Progenitor cell of endocrine pancreas (in vitro differentiated cells): ENCODE data around the gene HOXA4. TPM values are rescaled to one million over a fixed set of nuclear protein-coding genes. Genes with fewer than 3 reads are reported as not detected.

Experiments
- DNase-seq: peaks from one replicate; pipeline ENCODE4 v3.0.0; 2021; ENCODE audit warnings: low spot score; ENCODE audit not compliant: unreplicated experiment
- H3K27ac Mint-ChIP-seq: 2 replicates; pipeline ENCODE4 v1.8.0; 2021; ENCODE audit warnings: mild to moderate bottlenecking, moderate library complexity, mixed read lengths
- H3K27me3 Mint-ChIP-seq: 2 replicates; pipeline ENCODE4 v1.8.0; 2021; ENCODE audit warnings: mixed read lengths
- H3K36me3 Mint-ChIP-seq: 2 replicates; pipeline ENCODE4 v1.8.0; 2022; ENCODE audit warnings: mixed read lengths; ENCODE audit not compliant: insufficient read depth
- H3K4me1 Mint-ChIP-seq: 2 replicates; pipeline ENCODE4 v1.8.0; 2021; ENCODE audit warnings: low read depth, mixed read lengths
- H3K4me3 Mint-ChIP-seq: 2 replicates; pipeline ENCODE4 v1.8.0; 2021; ENCODE audit warnings: low read depth, mild to moderate bottlenecking, moderate library complexity, mixed read lengths
- H3K9me3 Mint-ChIP-seq: 2 replicates; pipeline ENCODE4 v1.8.0; 2021; ENCODE audit warnings: low read depth, mixed read lengths
- CTCF ChIP-seq: fragments of 200-600 bp; sonication (generic); IDR thresholded peaks from one replicate; pipeline ENCODE4 v1.5.0; 2021; ENCODE audit warnings: antibody characterized with exemption, mild to moderate bottlenecking; ENCODE audit not compliant: unreplicated experiment
- total RNA-seq: library from RNA; stranded (reverse); gene quantifications from 2 replicates; pipeline ENCODE4 v1.2.1, GENCODE V29; 2021

HOXA4 gene
- total RNA-seq, 1 donor from 2014 or later: 13.7 TPM

GRCh38 chr7:27171637-27172314 lies 41.2 kb upstream of the HOXA4 start:
- no peak overlapping the region for H3K27ac Mint-ChIP-seq

DNA sequence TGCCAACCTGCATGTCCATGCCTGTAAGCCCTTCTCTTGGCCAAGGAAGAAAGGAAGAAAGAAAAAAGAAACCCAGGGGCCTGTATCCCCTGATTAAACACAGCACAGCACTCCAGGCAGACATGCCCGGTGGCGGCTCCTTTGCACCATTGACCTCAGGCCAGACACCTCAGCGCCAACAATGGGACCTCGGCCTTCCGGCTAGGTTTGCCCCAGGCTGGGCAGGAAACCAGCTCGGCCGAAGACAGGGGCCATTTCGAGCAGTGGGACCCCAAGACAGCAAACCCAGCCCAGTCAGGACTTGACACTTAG lies 40.7 kb upstream of the HOXA4 start:
- DNase-seq: no peak
- no peak overlapping the region for H3K27ac Mint-ChIP-seq

More at GRCh38 chr7:27171637-27172314, 41.2 kb upstream of the HOXA4 start:
- Mint-ChIP-seq H3K4me3 (no peak overlapping the region), H3K27me3 (peaks cover 84% of the 10 kb centered on the region), H3K36me3 (no peaks in the 10 kb centered on the region), H3K4me1 (peaks cover 4% of the 10 kb centered on the region), H3K9me3 (no peaks in the 10 kb centered on the region)
- no peak for DNase-seq
- TF ChIP-seq CTCF: no peak

DNA sequence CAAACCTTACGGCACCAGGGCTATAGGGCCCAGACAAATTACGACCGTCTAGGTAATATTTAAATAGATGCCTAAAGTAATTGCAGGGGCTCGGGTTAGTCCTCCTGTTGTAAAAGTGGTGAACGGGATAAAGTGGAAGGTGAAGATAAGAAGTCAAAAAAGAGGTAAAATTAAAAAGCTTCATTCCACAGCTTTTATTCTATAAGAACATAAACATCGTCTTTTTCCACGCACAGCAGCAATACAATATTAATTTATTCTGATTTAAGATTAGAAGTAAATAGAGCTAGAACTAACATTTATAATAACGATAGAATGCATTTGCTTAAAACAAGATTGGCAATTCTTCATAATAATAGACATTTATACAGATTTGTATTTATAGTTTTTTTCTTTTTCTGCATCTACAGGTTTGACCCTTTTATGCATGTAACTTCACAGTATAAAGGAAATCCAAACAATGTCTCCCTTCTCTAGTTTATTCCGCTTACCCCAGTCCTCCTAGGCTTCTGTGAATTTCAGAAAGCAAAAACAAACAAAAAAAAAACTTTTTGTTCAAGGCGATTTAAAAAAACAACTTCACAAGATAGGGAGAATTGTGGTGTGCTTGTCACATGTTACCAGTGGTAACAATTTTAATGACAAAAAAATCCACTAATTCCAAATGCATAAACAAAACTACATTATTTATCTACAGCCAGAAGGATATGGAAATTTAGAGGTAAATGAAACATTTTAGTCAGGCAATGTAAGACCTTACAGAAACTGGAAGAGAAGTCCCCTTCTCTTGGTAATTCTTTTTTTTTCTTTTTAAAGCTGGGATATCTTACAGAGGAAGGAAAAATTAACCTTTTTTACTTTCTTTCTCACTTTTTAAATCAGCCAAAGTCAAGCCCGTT lies 40.1 kb upstream of the HOXA4 start:
- Mint-ChIP-seq H3K36me3 (no peaks in the 10 kb centered on the region), H3K27ac (peak overlapping the region; percentile 49), H3K9me3 (no peaks in the 10 kb centered on the region), H3K27me3 (peaks cover 82% of the 10 kb centered on the region), H3K4me1 (peaks cover 4% of the 10 kb centered on the region), H3K4me3 (no peak overlapping the region)
- no peak for DNase-seq
- TF ChIP-seq CTCF: no peak

More for the DNA sequence above, 40.7 kb upstream of the HOXA4 start:
- peaks cover 4% of the 10 kb centered on the region for H3K4me1 Mint-ChIP-seq
- no peak overlapping the region for H3K4me3 Mint-ChIP-seq
- TF ChIP-seq CTCF: no peak
- H3K27me3 Mint-ChIP-seq: peaks cover 84% of the 10 kb centered on the region
- H3K36me3 Mint-ChIP-seq: no peaks in the 10 kb centered on the region
- no peaks in the 10 kb centered on the region for H3K9me3 Mint-ChIP-seq

GRCh38 chr7:27169658-27170425 lies 39.3 kb upstream of the HOXA4 start:
- H3K27me3 Mint-ChIP-seq: peaks cover 78% of the 10 kb centered on the region
- H3K4me1 Mint-ChIP-seq: peaks cover 4% of the 10 kb centered on the region
- TF ChIP-seq CTCF: no peak
- no peaks in the 10 kb centered on the region for H3K36me3 Mint-ChIP-seq
- peak overlapping the region; percentile 49 for H3K27ac Mint-ChIP-seq
- no peaks in the 10 kb centered on the region for H3K9me3 Mint-ChIP-seq
- DNase-seq: no peak
- H3K4me3 Mint-ChIP-seq: no peak overlapping the region
